Muscle layer of duodenum (tissue), 2 donors: Measurements from ENCODE around the gene CCDC93.

ENCODE experiments used
- H3K27ac ChIP-seq: one replicate; pipeline ENCODE4 v1.7.0; 2013; ENCODE audit warnings: mild to moderate bottlenecking, low read length
- H3K27me3 ChIP-seq: one replicate; pipeline ENCODE4 v1.7.0; 2013; ENCODE audit warnings: low read depth, mild to moderate bottlenecking, control low read depth, low read length
- H3K36me3 ChIP-seq, 2 donors: one replicate each; pipeline ENCODE4 v1.7.0; 2013; ENCODE audit warnings: low read length in 2 of 2, control low read depth in 1 of 2, mild to moderate bottlenecking in 1 of 2; ENCODE audit not compliant: insufficient read depth in 2 of 2, control insufficient read depth in 1 of 2
- H3K4me1 ChIP-seq, 2 donors: one replicate each; pipeline ENCODE4 v1.7.0; 2013; ENCODE audit warnings: low read length in 2 of 2, mild to moderate bottlenecking in 2 of 2, control low read depth in 1 of 2, moderate library complexity in 1 of 2; ENCODE audit not compliant: insufficient read depth in 2 of 2, control insufficient read depth in 1 of 2
- H3K4me3 ChIP-seq, 2 donors: one replicate each; pipeline ENCODE4 v1.7.0; 2013; ENCODE audit warnings: low read length in 2 of 2, low read depth in 1 of 2, mild to moderate bottlenecking in 1 of 2
- H3K9me3 ChIP-seq, 2 donors: one replicate each; pipeline ENCODE4 v1.7.0; 2013; ENCODE audit warnings: low read length in 2 of 2, control low read depth in 1 of 2, mild to moderate bottlenecking in 1 of 2; ENCODE audit not compliant: control insufficient read depth in 1 of 2
- donor health status: healthy.

CCDC93 gene

GRCh38 chr2:117968722-117969121 lies 45.1 kb downstream of the CCDC93 start:
- Histone ChIP-seq H3K4me1 (no peaks in the 10 kb centered on the region), H3K9me3 (no peaks in the 10 kb centered on the region), H3K36me3 (peaks cover 43 to 47% of the 10 kb centered on the region in 2 donors), H3K4me3 (no peak overlapping the region), H3K27ac (no peak overlapping the region), H3K27me3 (no peaks in the 10 kb centered on the region)

GRCh38 chr2:117967977-117968718 lies 45.7 kb downstream of the CCDC93 start:
- Histone ChIP-seq H3K27ac (no peak overlapping the region), H3K9me3 (no peaks in the 10 kb centered on the region), H3K4me1 (no peaks in the 10 kb centered on the region), H3K4me3 (no peak overlapping the region), H3K36me3 (peaks cover 38 to 44% of the 10 kb centered on the region in 2 donors), H3K27me3 (no peaks in the 10 kb centered on the region)

- Histone ChIP-seq H3K4me1 (no peaks in the 10 kb centered on the region), H3K27ac (no peak overlapping the region), H3K9me3 (no peaks in the 10 kb centered on the region), H3K27me3 (no peaks in the 10 kb centered on the region), H3K4me3 (no peak overlapping the region), H3K36me3 (peaks cover 30 to 38% of the 10 kb centered on the region in 2 donors)
Measured at GRCh38 chr2:117963446-117963845, 50.4 kb downstream of the CCDC93 start.

GRCh38 chr2:117961201-117961600 lies 52.7 kb downstream of the CCDC93 start:
- H3K27ac ChIP-seq: no peak overlapping the region
- H3K4me1 ChIP-seq: no peaks in the 10 kb centered on the region
- H3K9me3 ChIP-seq: no peaks in the 10 kb centered on the region
- H3K36me3 ChIP-seq: peaks cover 46 to 48% of the 10 kb centered on the region in 2 donors
- H3K27me3 ChIP-seq: no peaks in the 10 kb centered on the region
- no peak overlapping the region for H3K4me3 ChIP-seq

GRCh38 chr2:117960231-117960630 lies 53.6 kb downstream of the CCDC93 start:
- Histone ChIP-seq H3K36me3 (peaks cover 46 to 48% of the 10 kb centered on the region in 2 donors), H3K9me3 (no peaks in the 10 kb centered on the region)

GRCh38 chr2:117958186-117958585 lies 55.7 kb downstream of the CCDC93 start:
- no peaks in the 10 kb centered on the region for H3K27me3 ChIP-seq
- H3K4me1 ChIP-seq: no peaks in the 10 kb centered on the region
- peaks cover 56 to 59% of the 10 kb centered on the region in 2 donors for H3K36me3 ChIP-seq
- no peak overlapping the region for H3K27ac ChIP-seq
- no peaks in the 10 kb centered on the region for H3K9me3 ChIP-seq
- no peak overlapping the region for H3K4me3 ChIP-seq

More at GRCh38 chr2:117960231-117960630, 53.6 kb downstream of the CCDC93 start:
- no peaks in the 10 kb centered on the region for H3K4me1 ChIP-seq
- no peak overlapping the region for H3K27ac ChIP-seq
- H3K27me3 ChIP-seq: no peaks in the 10 kb centered on the region
- H3K4me3 ChIP-seq: no peak overlapping the region

GRCh38 chr2:117957616-117958015 lies 56.3 kb downstream of the CCDC93 start:
- peaks cover 57 to 60% of the 10 kb centered on the region in 2 donors for H3K36me3 ChIP-seq
- no peaks in the 10 kb centered on the region for H3K4me1 ChIP-seq
- H3K27ac ChIP-seq: no peak overlapping the region
- H3K4me3 ChIP-seq: no peak overlapping the region
- no peaks in the 10 kb centered on the region for H3K9me3 ChIP-seq
- no peaks in the 10 kb centered on the region for H3K27me3 ChIP-seq

GRCh38 chr2:117956036-117956796 lies 57.7 kb downstream of the CCDC93 start:
- peaks cover 65 to 74% of the 10 kb centered on the region in 2 donors for H3K36me3 ChIP-seq

GRCh38 chr2:117953231-117953630 lies 60.6 kb downstream of the CCDC93 start:
- H3K36me3 ChIP-seq: peaks cover 68 to 74% of the 10 kb centered on the region in 2 donors
- H3K27me3 ChIP-seq: no peaks in the 10 kb centered on the region
- H3K4me1 ChIP-seq: no peaks in the 10 kb centered on the region

More at GRCh38 chr2:117956036-117956796, 57.7 kb downstream of the CCDC93 start:
- Histone ChIP-seq H3K4me1 (no peaks in the 10 kb centered on the region), H3K27ac (no peak overlapping the region), H3K27me3 (no peaks in the 10 kb centered on the region), H3K4me3 (no peak overlapping the region), H3K9me3 (no peaks in the 10 kb centered on the region)

GRCh38 chr2:117952701-117953100 lies 61.2 kb downstream of the CCDC93 start:
- H3K4me3 ChIP-seq: no peak overlapping the region
- H3K36me3 ChIP-seq: peaks cover 68 to 72% of the 10 kb centered on the region in 2 donors
- H3K4me1 ChIP-seq: no peaks in the 10 kb centered on the region
- H3K27ac ChIP-seq: no peak overlapping the region
- H3K9me3 ChIP-seq: no peaks in the 10 kb centered on the region
- H3K27me3 ChIP-seq: no peaks in the 10 kb centered on the region

More at GRCh38 chr2:117953231-117953630, 60.6 kb downstream of the CCDC93 start:
- H3K27ac ChIP-seq: no peak overlapping the region
- H3K4me3 ChIP-seq: no peak overlapping the region
- H3K9me3 ChIP-seq: no peaks in the 10 kb centered on the region

GRCh38 chr2:117952228-117952627 lies 61.6 kb downstream of the CCDC93 start:
- no peak overlapping the region for H3K27ac ChIP-seq
- H3K27me3 ChIP-seq: no peaks in the 10 kb centered on the region
- no peak overlapping the region for H3K4me3 ChIP-seq
- H3K4me1 ChIP-seq: no peaks in the 10 kb centered on the region
- H3K9me3 ChIP-seq: no peaks in the 10 kb centered on the region
- H3K36me3 ChIP-seq: peaks cover 66 to 69% of the 10 kb centered on the region in 2 donors
